Heart right ventricle (tissue), 16 donors: Measurements from ENCODE around the gene SYNPO. TPM values are rescaled to one million over a fixed set of nuclear protein-coding genes. Genes with fewer than 3 reads are reported as not detected.

Source experiments
- ATAC-seq, 8 donors: fragments of 200-7000 bp; cut with Tn5 transposase; one replicate each; pipeline ENCODE4 v1.9.1; 2020; ENCODE audit warnings: mild to moderate bottlenecking in 8 of 8, moderate library complexity in 8 of 8, moderate number of reproducible peaks in 1 of 8
- DNase-seq, 2 donors: peaks; one replicate each; pipeline ENCODE4 v3.0.0-alpha.2; 2020
- H3K27ac ChIP-seq, 10 donors: fragments of 200-600 bp; sonication (generic) in 2 of 10; one replicate each; pipeline versions ENCODE4 v1.5.0 to v1.8.0; 2020 to 2022; ENCODE audit warnings: mild to moderate bottlenecking in 3 of 10
- H3K27me3 ChIP-seq, 7 donors: fragments of 200-600 bp; one replicate each; pipeline ENCODE4 v1.8.0; 2021 to 2022; ENCODE audit warnings: mild to moderate bottlenecking in 2 of 7
- H3K36me3 ChIP-seq, 9 donors: fragments of 200-600 bp; sonication (generic) in 1 of 9; one replicate each; pipeline versions ENCODE4 v1.5.0 to v1.8.0; 2020 to 2022; ENCODE audit warnings: mild to moderate bottlenecking in 2 of 9
- H3K4me1 ChIP-seq, 9 donors: fragments of 200-600 bp; sonication (generic) in 1 of 9; one replicate each; pipeline versions ENCODE4 v1.5.0 to v1.8.0; 2020 to 2022; ENCODE audit warnings: mild to moderate bottlenecking in 4 of 9
- H3K4me3 ChIP-seq, 10 donors: fragments of 200-600 bp; sonication (generic) in 2 of 10; one replicate each; pipeline versions ENCODE4 v1.5.0 to v1.8.0; 2020 to 2022; ENCODE audit warnings: mild to moderate bottlenecking in 7 of 10, moderate library complexity in 2 of 10
- H3K9me3 ChIP-seq, 11 donors: fragments of 200-600 bp in 10 of 11; sonication (generic) in 2 of 11; one replicate each; pipeline versions ENCODE4 v1.5.0 to v1.8.0; 2013 to 2022; ENCODE audit warnings: mild to moderate bottlenecking in 2 of 11, control low read depth in 1 of 11, moderate library complexity in 1 of 11
- WGBS, 2 donors: extraction: QIAGEN DNeasy Blood & Tissue Kit; methylation state at CpG; one replicate each; pipeline ENCODE4 v1.1.7; 2013; ENCODE audit warnings: inconsistent platforms in 1 of 2; 5-methylcytosine and 5-hydroxymethylcytosine counted together
- intact Hi-C, 10 donors: fragments of 100-400 bp; cut with DNase I; formaldehyde crosslinking; loops; one replicate each; pipeline versions ENCODE4 v1.11.1 to v1.14.2; 2022
- long read RNA-seq, 3 donors: library from polyadenylated mRNA; unstranded; transcript quantifications; one replicate each; pipeline ENCODE4 v2.0.0, GENCODE V29; 2020 to 2021
- polyA plus RNA-seq, 2 donors: library from polyadenylated mRNA; stranded (reverse); fragments of 200-250 nt; gene quantifications; one replicate each; pipeline ENCODE4 v1.2.3, GENCODE V29; 2013
- total RNA-seq, 10 donors: library from RNA; stranded (reverse); fragmentation: NEBNext Ultra II Directional in 3 of 10; extraction: Animal tissue kit (Norgen Biotek cat#: 25700) in 3 of 10; gene quantifications; one replicate each; pipeline versions ENCODE4 v1.2.1 to v1.2.4, GENCODE V29; 2021 to 2023
- TF ChIP-seq, protein P1 (sequence below), 9 donors: fragments of 200-600 bp; sonication (generic) in 2 of 9; IDR thresholded peaks; one replicate each; pipeline versions ENCODE4 v1.5.0 to v1.8.0; 2021 to 2022; ENCODE audit warnings: antibody characterized with exemption in 9 of 9, mild to moderate bottlenecking in 5 of 9, moderate library complexity in 1 of 9
- donor health status: Arrhythmogenic right ventricular cardiomyopathy.
- donor health status: ischemic (EF 13 %, LVEDD 7.1; RV severe dilation, severe dysfunction).
- donor health status: healthy with polysubstance abuse.
- donor health status: DM: no; HTN: yes; CAD: no.
- donor health status: DM: no; HTN: no; CAD: no.
- donor health status: ischemic (EF 25% LVEDD 6.9; RV normal size, moderate dysfunction).
- donor health status: ischemic (EF 25% LVEDD 5.7; RV mildly dilated, moderate dysfunction).
- donor health status: healthy.
- donor health status: DM: yes; HTN: yes; CAD: no.
- donor health status: Ischemic cardiomyopathy.
- donor health status: ischemic (EF 35%, LVEDD 5.7; RV mildly dilated, moderate dysfunction).
- donor health status: nonischemic (EF 11% LVEDD 7.7; RV severe dilation, severe dysfunction).
- donor health status: DM: yes; HTN: yes; CAD: no.
- donor health status: PGD.
- donor health status: ischemic (EF 29% LVEDD 5.4; RV normal size, mild dysfunction).
- donor health status: nonischemic (EF 23%, LVEDD 6.1; RV moderate dilation, normal function).

SYNPO gene, protein sequence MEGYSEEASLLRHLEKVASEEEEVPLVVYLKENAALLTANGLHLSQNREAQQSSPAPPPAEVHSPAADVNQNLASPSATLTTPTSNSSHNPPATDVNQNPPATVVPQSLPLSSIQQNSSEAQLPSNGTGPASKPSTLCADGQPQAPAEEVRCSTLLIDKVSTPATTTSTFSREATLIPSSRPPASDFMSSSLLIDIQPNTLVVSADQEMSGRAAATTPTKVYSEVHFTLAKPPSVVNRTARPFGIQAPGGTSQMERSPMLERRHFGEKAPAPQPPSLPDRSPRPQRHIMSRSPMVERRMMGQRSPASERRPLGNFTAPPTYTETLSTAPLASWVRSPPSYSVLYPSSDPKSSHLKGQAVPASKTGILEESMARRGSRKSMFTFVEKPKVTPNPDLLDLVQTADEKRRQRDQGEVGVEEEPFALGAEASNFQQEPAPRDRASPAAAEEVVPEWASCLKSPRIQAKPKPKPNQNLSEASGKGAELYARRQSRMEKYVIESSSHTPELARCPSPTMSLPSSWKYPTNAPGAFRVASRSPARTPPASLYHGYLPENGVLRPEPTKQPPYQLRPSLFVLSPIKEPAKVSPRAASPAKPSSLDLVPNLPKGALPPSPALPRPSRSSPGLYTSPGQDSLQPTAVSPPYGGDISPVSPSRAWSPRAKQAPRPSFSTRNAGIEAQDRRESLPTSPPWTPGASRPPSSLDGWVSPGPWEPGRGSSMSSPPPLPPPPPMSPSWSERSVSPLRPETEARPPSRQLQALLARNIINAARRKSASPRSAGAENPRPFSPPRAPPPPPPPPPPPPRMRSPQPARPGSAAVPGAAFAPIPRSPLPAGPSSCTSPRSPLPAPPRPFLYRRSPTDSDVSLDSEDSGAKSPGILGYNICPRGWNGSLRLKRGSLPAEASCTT
- total RNA-seq: 100 to 1,000 TPM; 589 to 777 (median 703) TPM
- polyA plus RNA-seq: 100 to 1,000 TPM; 129 to 344 TPM
- long read RNA-seq, donor 1, full-length matches to known transcripts: 2 of 1,019 reads
- long read RNA-seq, donor 1, partial matches to known transcripts: 997 of 1,019 reads
- long read RNA-seq, donor 1, other reads (novel, unspliced or antisense): 20 of 1,019 reads
- long read RNA-seq, donor 2, full-length matches to known transcripts: 6 of 1,566 reads
- long read RNA-seq, donor 2, partial matches to known transcripts: 1,518 of 1,566 reads
- long read RNA-seq, donor 2, other reads (novel, unspliced or antisense): 42 of 1,566 reads
- long read RNA-seq, donor 3, partial matches to known transcripts: 1,669 of 1,690 reads
- long read RNA-seq, donor 3, other reads (novel, unspliced or antisense): 21 of 1,690 reads

DNA sequence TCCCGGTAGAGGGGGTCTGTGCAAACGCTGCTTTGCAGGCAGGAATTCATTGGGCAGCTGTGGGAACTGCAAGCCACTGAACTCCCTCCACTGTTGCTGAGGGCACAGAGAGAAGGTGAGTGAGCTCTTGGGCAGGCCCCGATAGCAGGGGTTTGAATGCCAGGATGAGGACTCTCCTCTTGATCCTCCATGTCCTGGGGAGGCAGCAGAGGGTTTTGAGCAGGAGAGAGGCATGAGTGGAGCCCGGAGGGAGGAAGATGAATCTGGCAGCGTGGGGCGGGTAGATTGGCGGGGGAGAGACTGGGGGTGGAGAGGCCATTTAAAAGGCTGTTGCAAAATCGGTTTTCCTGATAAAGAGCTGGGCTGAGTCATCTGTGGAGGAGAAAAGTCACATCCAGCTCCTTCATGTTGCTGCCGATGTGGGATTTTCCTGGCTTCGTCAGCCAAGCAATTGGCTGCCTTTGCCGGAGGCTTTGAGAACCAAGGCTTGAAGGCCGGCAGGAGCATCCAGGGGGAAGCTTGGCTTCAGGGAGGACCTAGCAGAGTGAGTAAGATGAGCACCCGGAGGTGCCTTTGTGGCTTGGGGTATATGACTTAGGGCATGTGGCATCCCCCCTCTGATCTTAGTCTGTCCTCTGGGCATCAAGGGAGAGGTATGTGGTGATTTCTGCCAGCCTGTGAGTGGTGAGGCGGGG, at the start of gene SYNPO:
Gene SYNPO, plus strand, starts transcription at position 350 of the 695 bp plus-strand sequence. CDS start 7,616 bp downstream, outside the sequence.
- peak within 1 kb of the TSS; percentile 26 to 63 (median 52) for H3K4me3 ChIP-seq

DNA sequence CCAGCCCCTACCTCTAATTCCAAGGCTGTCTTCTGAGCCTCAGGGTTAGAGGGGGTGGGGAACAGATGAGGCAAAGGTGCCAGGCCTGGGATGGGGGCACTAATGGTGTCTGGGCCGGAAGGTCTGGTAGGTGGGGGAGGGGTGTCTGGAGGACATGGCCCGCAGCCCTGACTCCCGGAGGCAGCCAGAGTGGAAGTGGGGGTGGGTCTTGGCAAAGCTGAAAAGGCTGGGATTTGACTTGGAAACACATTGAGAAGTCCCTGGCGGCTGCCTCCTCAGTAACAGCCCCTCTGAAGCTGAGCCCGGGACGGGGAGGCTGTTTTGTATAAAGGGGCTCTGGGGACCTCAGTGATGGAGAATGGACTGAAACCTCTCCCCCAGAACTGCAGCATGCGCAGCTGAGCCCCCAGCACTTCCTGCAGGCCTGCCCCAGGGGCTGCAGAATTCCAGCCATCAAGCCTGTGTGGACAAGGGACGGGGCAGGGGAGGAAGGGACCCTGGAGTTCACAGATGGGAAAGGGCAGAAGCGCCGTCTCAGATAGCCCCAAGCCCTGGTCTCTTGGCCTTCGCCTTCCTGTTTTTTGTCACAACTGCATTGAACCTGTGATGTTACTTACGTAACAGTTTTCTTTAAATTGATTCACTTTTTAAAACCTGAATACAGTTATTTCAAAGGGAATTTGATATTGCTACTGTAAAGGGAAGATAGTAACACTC, 49.3 kb upstream of the SYNPO start:
- peaks cover 40 to 71% (median 68%) of the 10 kb centered on the region in 9 donors for H3K4me1 ChIP-seq
- no peak overlapping the region for H3K4me3 ChIP-seq
- H3K27me3 ChIP-seq: no peaks in the 10 kb centered on the region
- intact Hi-C loops: loop anchor here in 5 of 10 donors (1.0 to 5.0 kb wide), 5 partner anchors 36 to 66 kb away; partner anchors contain the start of gene SYNPO (in 2 of the 5)
- H3K9me3 ChIP-seq: no peaks in the 10 kb centered on the region
- peak overlapping the region in 9 of 10 donors; percentile 17 to 90 (median 74) for H3K27ac ChIP-seq
- H3K36me3 ChIP-seq: no peaks in the 10 kb centered on the region
- ATAC-seq: peak; percentile 41 to 80 (median 74)
- DNase-seq: peak; percentile 64 to 86
- 28 to 39% methylated on average over 12 of the region's 12 CpGs for WGBS, 2 donors
- TF ChIP-seq, protein P1, sequence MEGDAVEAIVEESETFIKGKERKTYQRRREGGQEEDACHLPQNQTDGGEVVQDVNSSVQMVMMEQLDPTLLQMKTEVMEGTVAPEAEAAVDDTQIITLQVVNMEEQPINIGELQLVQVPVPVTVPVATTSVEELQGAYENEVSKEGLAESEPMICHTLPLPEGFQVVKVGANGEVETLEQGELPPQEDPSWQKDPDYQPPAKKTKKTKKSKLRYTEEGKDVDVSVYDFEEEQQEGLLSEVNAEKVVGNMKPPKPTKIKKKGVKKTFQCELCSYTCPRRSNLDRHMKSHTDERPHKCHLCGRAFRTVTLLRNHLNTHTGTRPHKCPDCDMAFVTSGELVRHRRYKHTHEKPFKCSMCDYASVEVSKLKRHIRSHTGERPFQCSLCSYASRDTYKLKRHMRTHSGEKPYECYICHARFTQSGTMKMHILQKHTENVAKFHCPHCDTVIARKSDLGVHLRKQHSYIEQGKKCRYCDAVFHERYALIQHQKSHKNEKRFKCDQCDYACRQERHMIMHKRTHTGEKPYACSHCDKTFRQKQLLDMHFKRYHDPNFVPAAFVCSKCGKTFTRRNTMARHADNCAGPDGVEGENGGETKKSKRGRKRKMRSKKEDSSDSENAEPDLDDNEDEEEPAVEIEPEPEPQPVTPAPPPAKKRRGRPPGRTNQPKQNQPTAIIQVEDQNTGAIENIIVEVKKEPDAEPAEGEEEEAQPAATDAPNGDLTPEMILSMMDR (IDR thresholded peaks at IDR 0.05): peak in 1 of 9 donors; percentile 6

More for the DNA sequence above, at the start of gene SYNPO:
- DNase-seq (peak; percentile 74 to 84), ATAC-seq (peak; percentile 42 to 72 (median 58))
- 12 to 14% methylated on average over 14 of the region's 14 CpGs for WGBS, 2 donors
- no peaks in the 10 kb centered on the region for H3K27me3 ChIP-seq
- peaks cover 53 to 100% (median 95%) of the 10 kb centered on the region in 9 donors for H3K4me1 ChIP-seq
- H3K36me3 ChIP-seq: peaks cover 0 to 18% (median 0%) of the 10 kb centered on the region in 9 donors
- H3K27ac ChIP-seq: peak within 1 kb of the TSS; percentile 91 to 100 (median 96)
- TF ChIP-seq, protein P1 (IDR thresholded peaks at IDR 0.05): no peak
- intact Hi-C loops: loop anchor here in 5 of 10 donors (2.0 to 5.0 kb wide), 3 partner anchors 16 to 48 kb away; no protein-coding TSS in a partner anchor
- H3K9me3 ChIP-seq: no peaks in the 10 kb centered on the region

DNA sequence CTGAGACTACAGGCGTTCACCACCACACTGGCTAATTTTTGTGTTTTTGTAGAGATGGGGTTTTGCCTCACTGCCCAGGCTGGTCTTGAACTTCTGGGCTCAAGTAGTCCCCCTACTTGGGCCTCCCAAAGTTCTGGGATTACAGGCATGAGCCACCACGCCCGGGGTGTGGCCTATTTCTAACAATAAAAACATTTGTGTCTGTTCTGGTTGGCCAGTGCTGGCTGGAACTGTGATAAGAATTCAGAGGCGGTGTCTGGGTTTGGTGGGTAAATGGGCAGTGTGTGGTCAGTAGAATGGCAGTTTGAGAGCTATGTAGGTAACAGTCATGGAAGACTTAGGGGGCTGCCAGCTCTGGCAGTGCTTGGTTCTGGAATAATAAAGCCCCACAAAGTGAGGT, 46.9 kb upstream of the SYNPO start:
- Histone ChIP-seq H3K4me3 (no peak overlapping the region), H3K9me3 (no peaks in the 10 kb centered on the region), H3K27ac (peak overlapping the region; percentile 3 to 90 (median 80)), H3K36me3 (no peaks in the 10 kb centered on the region), H3K4me1 (peaks cover 48 to 94% (median 88%) of the 10 kb centered on the region in 9 donors), H3K27me3 (no peaks in the 10 kb centered on the region)
- 48 to 56% methylated on average over 4 of the region's 4 CpGs for WGBS, 2 donors
- ATAC-seq: no peak
- intact Hi-C loops: loop anchor here in 3 of 10 donors (5.0 kb wide), 2 partner anchors 34 to 49 kb away; partner anchors contain the start of gene SYNPO (in 2 of the 3)
- no peak for DNase-seq
- TF ChIP-seq, protein P1 (IDR thresholded peaks at IDR 0.05): no peak
